Measurements from ENCODE around the gene KLHL11. TPM values are rescaled to one million over a fixed set of nuclear protein-coding genes. Genes with fewer than 3 reads are reported as not detected.
"Not testable (repeated sequence)": the region's sequence is repeated elsewhere in the genome, so short reads cannot be mapped to it uniquely, and the experiment has no call there.

KLHL11 gene
- total RNA-seq, 1 donor from 2014 or later: 15.2 TPM

- TF ChIP-seq POLR2AphosphoS5 (IDR thresholded peaks at IDR 0.05; ENCODE audit: insufficient read depth in 1 of 2, low read depth in 1 of 2) (no peak), CTCF (IDR thresholded peaks at IDR 0.05) (no peak), POLR2A (IDR thresholded peaks at IDR 0.05) (no peak)
- no peaks in the 10 kb centered on the region for H3K9me3 ChIP-seq
- intact Hi-C loops (cut with DNase I): no loop called here
- peak overlapping the region; percentile 73 to 99 for H3K4me3 ChIP-seq
- H3K27me3 ChIP-seq: no peaks in the 10 kb centered on the region
- H3K27ac ChIP-seq: peak overlapping the region; percentile 74
- no peak for DNase-seq (ENCODE audit: extremely low spot score in 2 of 2)
- H3K36me3 ChIP-seq: peaks cover 0 to 3% of the 10 kb centered on the region in 2 donors
- H3K4me1 ChIP-seq: peaks cover 20% of the 10 kb centered on the region
Measured at GRCh38 chr17:41836550-41837196, 28.6 kb downstream of the KLHL11 start.

GRCh38 chr17:41835800-41836549 lies 29.2 kb downstream of the KLHL11 start, which contains the start of gene NT5C3B:
Gene NT5C3B, minus strand, starts transcription at chr17:41836232. Its CDS starts 39 bp downstream, at chr17:41836193.
- Histone ChIP-seq H3K4me3 (peak within 1 kb of the TSS; percentile 73 to 99), H3K9me3 (no peaks in the 10 kb centered on the region), H3K27me3 (no peaks in the 10 kb centered on the region), H3K36me3 (peaks cover 0 to 10% of the 10 kb centered on the region in 2 donors), H3K27ac (peak within 1 kb of the TSS; percentile 74), H3K4me1 (peaks cover 20% of the 10 kb centered on the region)
- TF ChIP-seq POLR2AphosphoS5 (IDR thresholded peaks at IDR 0.05; ENCODE audit: insufficient read depth in 1 of 2, low read depth in 1 of 2) (peak in 1 of 2 donors; percentile 31), POLR2A (IDR thresholded peaks at IDR 0.05) (peak in 1 of 2 donors; percentile 14), CTCF (IDR thresholded peaks at IDR 0.05) (no peak)
- intact Hi-C loops (cut with DNase I): no loop called here
- DNase-seq (ENCODE audit: extremely low spot score in 2 of 2): no peak

GRCh38 chr17:41835214-41835799 lies 29.9 kb downstream of the KLHL11 start:
- Histone ChIP-seq H3K36me3 (peaks cover 0 to 16% of the 10 kb centered on the region in 2 donors), H3K27ac (peak overlapping the region; percentile 74), H3K4me1 (peaks cover 20% of the 10 kb centered on the region), H3K27me3 (no peaks in the 10 kb centered on the region), H3K4me3 (peak overlapping the region; percentile 73 to 99), H3K9me3 (no peaks in the 10 kb centered on the region)
- DNase-seq (ENCODE audit: extremely low spot score in 2 of 2): no peak
- no peak for TF ChIP-seq POLR2A (IDR thresholded peaks at IDR 0.05)
- TF ChIP-seq POLR2AphosphoS5 (IDR thresholded peaks at IDR 0.05; ENCODE audit: insufficient read depth in 1 of 2, low read depth in 1 of 2): no peak
- TF ChIP-seq CTCF (IDR thresholded peaks at IDR 0.05): no peak
- intact Hi-C loops (cut with DNase I): no loop called here

- peaks cover 0 to 53% of the 10 kb centered on the region in 2 donors for H3K36me3 ChIP-seq
- H3K27ac ChIP-seq; DNase-seq (ENCODE audit: extremely low spot score in 2 of 2); intact Hi-C loops (cut with DNase I); H3K4me1 ChIP-seq; H3K27me3 ChIP-seq; H3K9me3 ChIP-seq; H3K4me3 ChIP-seq: not testable (repeated sequence)
Measured at GRCh38 chr17:41829961-41830360, 35.3 kb downstream of the KLHL11 start.

GRCh38 chr17:41825175-41825845 lies 39.9 kb downstream of the KLHL11 start:
- Histone ChIP-seq H3K4me1 (no peaks in the 10 kb centered on the region), H3K27ac (no peak overlapping the region), H3K27me3 (no peaks in the 10 kb centered on the region), H3K36me3 (peaks cover 0 to 37% of the 10 kb centered on the region in 2 donors), H3K4me3 (no peak overlapping the region), H3K9me3 (no peaks in the 10 kb centered on the region)
- no peak for DNase-seq (ENCODE audit: extremely low spot score in 2 of 2)
- intact Hi-C loops (cut with DNase I): no loop called here
- no peak for TF ChIP-seq CTCF (IDR thresholded peaks at IDR 0.05)
- TF ChIP-seq POLR2A (IDR thresholded peaks at IDR 0.05): no peak
- TF ChIP-seq POLR2AphosphoS5 (IDR thresholded peaks at IDR 0.05; ENCODE audit: insufficient read depth in 1 of 2, low read depth in 1 of 2): no peak
